HG02885 (cell line): Measurements from ENCODE around the gene STIL.

Source experiments
- ATAC-seq: cut with Tn5 transposase; IDR thresholded peaks from one replicate; pipeline ENCODE4 v1.9.1; 2021; ENCODE audit warnings: mild to moderate bottlenecking; ENCODE audit not compliant: unreplicated experiment, poor library complexity

STIL gene

DNA sequence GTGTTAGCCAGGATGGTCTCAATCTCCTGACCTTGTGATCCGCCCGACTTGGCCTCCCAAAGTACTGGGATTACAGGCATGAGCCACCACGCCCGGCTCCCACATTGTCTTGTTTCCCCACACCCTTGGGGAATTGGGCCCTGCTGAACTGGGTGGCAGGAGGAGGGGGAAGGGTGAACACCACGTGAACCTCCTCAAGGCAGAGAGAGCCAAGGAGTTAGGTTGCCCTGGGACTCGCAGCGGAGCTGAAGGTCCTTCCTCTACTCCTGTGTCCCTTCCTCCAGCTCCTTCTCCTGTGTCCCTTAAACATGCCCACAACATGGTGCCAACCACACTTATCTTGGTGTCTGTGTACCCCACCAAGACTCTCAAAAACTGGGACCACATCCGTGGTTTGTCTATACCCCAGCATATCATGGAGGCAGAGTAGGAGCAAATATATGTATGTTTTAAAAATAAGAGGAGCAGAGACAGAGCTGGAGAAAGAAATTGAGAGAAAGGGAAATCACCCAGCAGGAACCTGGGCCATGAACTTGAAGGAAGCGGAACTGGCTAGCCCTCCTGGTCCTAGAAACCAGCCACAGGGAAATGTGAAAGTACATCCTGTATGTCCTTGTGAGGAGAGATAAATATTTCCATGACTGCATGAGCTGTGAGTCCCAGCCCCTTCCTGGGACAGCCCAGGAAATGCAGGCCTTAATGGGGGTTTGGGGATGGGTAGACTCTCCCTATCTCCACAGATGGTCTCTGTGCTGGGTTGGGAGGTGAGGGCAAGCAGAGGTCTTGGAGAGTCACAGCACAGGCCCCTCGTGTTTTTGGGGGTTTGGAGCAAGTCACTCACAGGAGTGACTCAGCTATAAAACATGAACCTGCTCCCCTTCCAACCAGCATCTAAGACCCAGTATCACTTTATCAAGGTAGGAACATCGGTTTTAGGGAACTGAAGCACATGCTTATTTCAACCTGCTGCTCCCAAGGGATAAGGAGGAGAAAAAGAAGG lies 72.5 kb downstream of the STIL start:
- ATAC-seq = no peak

GRCh38 chr1:47238935-47239592 lies 74.9 kb downstream of the STIL start:
- no peak for ATAC-seq

DNA sequence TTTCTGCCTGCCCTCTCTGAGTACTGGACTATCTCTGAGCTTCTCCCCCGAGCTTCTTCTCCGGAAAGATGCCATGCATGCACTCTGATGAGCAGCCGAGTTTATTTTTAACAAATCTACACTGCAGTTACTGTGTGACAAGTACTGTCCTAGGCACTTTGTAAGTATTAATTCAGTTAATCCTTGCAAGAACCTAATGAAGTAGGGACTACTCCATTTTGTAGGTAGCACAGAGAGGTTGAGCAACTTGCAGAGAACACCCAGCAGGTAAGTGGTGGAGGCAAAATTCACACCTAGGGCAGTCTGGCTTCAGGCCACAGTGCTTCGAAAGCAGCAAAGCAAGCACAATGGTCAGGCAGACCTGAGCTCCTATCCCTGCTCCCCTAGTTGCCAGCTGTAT lies 78.1 kb downstream of the STIL start:
- ATAC-seq = no peak

DNA sequence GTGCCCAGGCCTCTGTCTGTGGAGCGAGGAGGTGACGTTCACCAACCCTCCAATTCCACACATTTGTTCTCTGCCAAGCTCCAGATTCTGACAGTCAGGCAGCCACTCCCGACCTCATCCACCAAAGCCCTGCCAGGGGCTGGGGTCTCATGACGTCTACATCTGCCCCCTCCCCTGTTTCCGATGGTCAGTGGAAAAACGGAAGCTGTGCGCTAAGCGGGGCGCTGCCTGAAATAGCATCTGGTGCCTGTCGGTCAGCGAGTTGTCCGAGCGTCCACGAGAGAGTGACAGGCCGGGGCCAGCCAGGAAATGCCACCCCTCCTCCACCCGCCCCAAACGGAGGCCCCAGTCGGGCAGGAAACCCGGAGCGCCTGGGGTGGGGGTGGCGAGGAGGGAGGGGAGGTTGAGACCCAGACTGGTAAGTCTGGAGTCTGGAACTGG lies 78.7 kb downstream of the STIL start:
- no peak for ATAC-seq

DNA sequence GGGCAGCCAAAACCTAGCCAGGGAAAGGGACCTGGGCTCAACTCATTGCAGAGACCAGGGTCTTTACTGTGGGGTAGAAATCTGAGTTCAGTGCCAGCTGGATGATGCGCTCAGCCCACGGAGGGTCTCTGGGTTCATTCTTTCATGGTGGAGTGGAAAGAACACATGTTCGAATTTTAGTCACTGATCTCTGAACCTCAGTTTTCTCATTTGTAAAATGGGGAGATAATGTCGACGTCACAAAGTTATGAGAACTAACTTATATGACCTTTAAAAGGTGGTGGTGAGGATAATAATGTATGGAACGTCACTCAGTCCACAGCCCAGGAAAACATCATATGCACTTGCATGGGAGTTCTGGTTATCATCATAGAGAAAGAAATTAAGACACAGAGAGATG lies 80.8 kb downstream of the STIL start:
- ATAC-seq = no peak

GRCh38 chr1:47232187-47232874 lies 81.6 kb downstream of the STIL start, which contains the start of gene TAL1:
Gene TAL1 (minus strand): TSS chr1:47232225. CDS start chr1:47225888, 6,337 bp downstream.
- no peak for ATAC-seq

GRCh38 chr1:47231301-47232186 lies 82.4 kb downstream of the STIL start:
- ATAC-seq = no peak

GRCh38 chr1:47230692-47231300 lies 83.2 kb downstream of the STIL start:
- ATAC-seq = no peak

GRCh38 chr1:47229886-47230691 lies 83.9 kb downstream of the STIL start:
- ATAC-seq = no peak

DNA sequence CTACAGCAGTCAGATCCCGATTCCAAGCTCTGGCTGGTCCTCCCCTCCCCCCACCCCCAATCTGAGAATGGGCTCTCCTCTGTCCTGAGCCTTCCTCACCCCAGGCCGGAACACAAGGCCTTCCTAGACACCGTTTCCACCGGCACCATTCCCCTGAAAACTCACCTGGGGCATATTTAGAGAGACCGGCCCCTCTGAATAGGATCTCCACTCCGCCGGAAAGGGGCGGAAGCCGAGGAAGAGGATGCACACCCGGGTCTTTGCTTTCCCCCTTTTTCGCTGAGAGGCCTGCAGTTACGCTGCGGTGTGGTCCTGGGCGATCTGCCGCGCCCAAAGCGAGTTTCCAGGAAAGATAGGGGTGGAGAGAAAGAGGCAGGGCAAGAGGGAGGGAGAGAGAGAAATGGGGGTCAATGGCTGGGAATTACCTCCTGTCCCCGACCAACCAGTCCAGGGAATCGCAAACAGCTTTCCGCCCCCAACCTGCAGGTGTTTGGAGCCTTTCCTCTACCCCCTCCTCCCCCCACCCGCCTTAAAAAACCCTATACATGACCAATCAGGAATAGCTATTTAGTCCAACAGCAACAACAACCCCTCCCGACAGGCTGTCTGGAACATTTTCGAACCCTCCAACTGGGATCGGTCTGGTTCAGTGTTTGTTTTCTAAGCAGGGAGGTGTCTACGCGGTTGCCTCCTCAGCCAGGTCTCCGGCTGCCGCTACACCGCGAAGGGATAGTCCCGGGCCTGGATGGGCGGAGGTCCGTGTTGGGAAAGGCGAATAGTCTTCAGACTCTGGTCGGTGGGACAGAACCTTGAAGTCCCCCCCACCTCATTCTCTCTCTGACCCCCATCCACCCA lies 84.7 kb downstream of the STIL start:
- no peak for ATAC-seq

GRCh38 chr1:47228644-47229030 lies 85.3 kb downstream of the STIL start:
- no peak for ATAC-seq

DNA sequence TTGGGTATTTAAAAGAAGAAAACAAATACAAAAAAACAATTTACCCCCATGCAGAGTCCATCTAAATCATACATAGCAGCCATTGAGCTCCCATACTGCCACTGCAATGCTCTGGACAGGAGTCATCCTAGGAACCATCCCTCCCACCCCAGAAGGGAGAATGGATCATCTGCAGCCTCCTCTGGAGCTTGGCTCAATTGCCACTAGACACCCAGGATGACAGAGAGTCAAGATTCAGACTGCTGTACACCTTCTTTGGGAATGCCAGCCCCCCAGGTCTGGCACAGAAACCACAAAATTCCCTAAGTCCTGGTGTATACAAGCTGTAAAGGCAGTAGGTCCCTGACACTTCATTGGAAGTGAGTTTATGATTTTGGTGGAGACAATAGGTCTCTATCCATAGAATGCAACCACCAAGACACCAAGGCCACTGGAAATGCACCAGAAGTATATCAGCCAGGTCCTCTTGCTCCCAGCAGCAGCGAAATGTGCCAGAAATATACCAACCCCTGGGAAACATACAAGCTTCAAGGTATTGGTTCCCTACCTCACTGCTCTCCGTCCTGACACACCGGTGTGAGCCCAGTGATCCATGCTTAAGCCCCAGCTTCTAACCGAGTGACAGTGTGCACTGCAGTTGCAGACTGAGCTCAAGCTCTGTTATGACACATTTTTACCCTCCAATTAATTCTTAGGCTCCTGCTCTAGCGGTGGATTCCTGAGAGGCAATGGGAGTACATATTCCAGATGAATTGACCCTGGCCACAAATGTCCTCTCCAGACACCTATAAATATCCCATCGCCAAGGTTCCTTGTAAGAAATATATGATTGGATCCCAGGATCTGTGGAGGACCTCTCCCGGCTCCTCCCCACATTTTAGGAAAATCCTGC lies 86.4 kb downstream of the STIL start:
- no peak for ATAC-seq

- no peak for ATAC-seq
Measured at GRCh38 chr1:47226839-47227215, 87.1 kb downstream of the STIL start.

GRCh38 chr1:47226121-47226838 lies 87.7 kb downstream of the STIL start:
- no peak for ATAC-seq

GRCh38 chr1:47225430-47226100 lies 88.4 kb downstream of the STIL start:
- ATAC-seq = no peak
